ENCODE measurements around the gene EXOC6B.

EXOC6B gene

GRCh38 chr2:72793798-72794440 is 31.9 kb downstream of the EXOC6B start:
- DNase-seq (ENCODE audit: low read depth in 3 of 3) = no peak

GRCh38 chr2:72789241-72789640 is 36.6 kb downstream of the EXOC6B start:
- DNase-seq (ENCODE audit: low read depth in 3 of 3) = no peak

GRCh38 chr2:72788756-72789155 is 37.1 kb downstream of the EXOC6B start:
- DNase-seq (ENCODE audit: low read depth in 3 of 3) = no peak

- no peak for DNase-seq (ENCODE audit: low read depth in 3 of 3)
Measured at GRCh38 chr2:72785517-72785916, 40.3 kb downstream of the EXOC6B start.

- DNase-seq (ENCODE audit: low read depth in 3 of 3) = no peak
Measured at GRCh38 chr2:72782520-72782919, 43.3 kb downstream of the EXOC6B start.

GRCh38 chr2:72781480-72781879 is 44.4 kb downstream of the EXOC6B start:
- DNase-seq (ENCODE audit: low read depth in 3 of 3) = no peak

GRCh38 chr2:72780477-72780876 is 45.4 kb downstream of the EXOC6B start:
- no peak for DNase-seq (ENCODE audit: low read depth in 3 of 3)

GRCh38 chr2:72779495-72779894 is 46.3 kb downstream of the EXOC6B start:
- DNase-seq (ENCODE audit: low read depth in 3 of 3) = no peak

- no peak for DNase-seq (ENCODE audit: low read depth in 3 of 3)
Measured at GRCh38 chr2:72778410-72778809, 47.4 kb downstream of the EXOC6B start.

- peak; percentile 5 to 56 (median 43) for DNase-seq (ENCODE audit: low read depth in 3 of 3)
Measured at GRCh38 chr2:72770879-72771461, 54.9 kb downstream of the EXOC6B start.

- DNase-seq (ENCODE audit: low read depth in 3 of 3) = no peak
Measured at GRCh38 chr2:72765997-72766609, 59.7 kb downstream of the EXOC6B start.

GRCh38 chr2:72762276-72762675 is 63.6 kb downstream of the EXOC6B start:
- DNase-seq (ENCODE audit: low read depth in 3 of 3) = no peak

- DNase-seq (ENCODE audit: low read depth in 3 of 3) = no peak
Measured at GRCh38 chr2:72759755-72760154, 66.1 kb downstream of the EXOC6B start.

GRCh38 chr2:72757177-72757775 is 68.6 kb downstream of the EXOC6B start:
- no peak for DNase-seq (ENCODE audit: low read depth in 3 of 3)

GRCh38 chr2:72755647-72756423 is 70.0 kb downstream of the EXOC6B start:
- DNase-seq (ENCODE audit: low read depth in 3 of 3) = no peak

- DNase-seq (ENCODE audit: low read depth in 3 of 3) = no peak
Measured at GRCh38 chr2:72754628-72755320, 71.1 kb downstream of the EXOC6B start.

GRCh38 chr2:72750977-72751639 is 74.7 kb downstream of the EXOC6B start:
- no peak for DNase-seq (ENCODE audit: low read depth in 3 of 3)

GRCh38 chr2:72750466-72750865 is 75.4 kb downstream of the EXOC6B start:
- no peak for DNase-seq (ENCODE audit: low read depth in 3 of 3)

GRCh38 chr2:72747344-72747743 is 78.5 kb downstream of the EXOC6B start:
- DNase-seq (ENCODE audit: low read depth in 3 of 3) = no peak

GRCh38 chr2:72745679-72746368 is 80.0 kb downstream of the EXOC6B start:
- no peak for DNase-seq (ENCODE audit: low read depth in 3 of 3)
